SK-N-SH (cell line): Measurements from ENCODE around the gene DNAH9. TPM values are rescaled to one million over a fixed set of nuclear protein-coding genes. Genes with fewer than 3 reads are reported as not detected.

Source experiments
- CTCF ChIA-PET: fragments of 300-600, 350-600 bp; formaldehyde crosslinking; extraction: SDS; loops from one replicate; lab custom pipeline; 2021; lab: Yijun Ruan, JAX
- POLR2A ChIA-PET: fragments of 350-600 bp; sonication (Branson Sonifier 250); formaldehyde crosslinking; extraction: SDS; loops from one replicate; lab custom pipeline; 2020; ENCODE audit warnings: antibody characterized with exemption, inconsistent platforms; lab: Yijun Ruan, JAX
- DNase-seq: peaks from one replicate; pipeline ENCODE4 v3.0.0; 2012
- H2AFZ ChIP-seq: fragments of 200-600 bp; sonication (generic); 2 replicates; pipeline ENCODE4 v1.8.1; 2016; ENCODE audit warnings: antibody characterized with exemption, mild to moderate bottlenecking, low read depth
- H3F3A ChIP-seq: fragments of 200-600 bp; sonication (generic); replicated peaks from 2 replicates; pipeline ENCODE3; 2016; ENCODE audit warnings: antibody characterized with exemption, mild to moderate bottlenecking; ENCODE audit not compliant: insufficient read depth
- H3K27ac ChIP-seq, 2 experiments: fragments of 200-500 bp in 1 of 2; fragments of 200-600 bp in 1 of 2; sonication (Bioruptor generic) in 1 of 2; sonication (generic), shearing (Covaris generic) in 1 of 2; 2 replicates each; pipeline versions ENCODE4 v1.5.1 to v1.6.1; 2014 to 2016; ENCODE audit warnings: low read depth in 2 of 2, inconsistent platforms in 1 of 2, low read length in 1 of 2, mild to moderate bottlenecking in 1 of 2, mixed read lengths in 1 of 2
- H3K27me3 ChIP-seq: fragments of 200-600 bp; sonication (generic), shearing (Covaris generic); 2 replicates; pipeline ENCODE4 v1.6.1; 2016; ENCODE audit warnings: mixed run types; ENCODE audit not compliant: insufficient read depth
- H3K36me3 ChIP-seq, 2 experiments: fragments of 200-500 bp in 1 of 2; fragments of 200-600 bp in 1 of 2; sonication (Bioruptor generic) in 1 of 2; sonication (generic) in 1 of 2; replicated peaks in 1 of 2; 2 replicates each; pipeline versions ENCODE3 to v1.5.1; 2014 to 2016; ENCODE audit warnings: low read length in 1 of 2, mild to moderate bottlenecking in 1 of 2; ENCODE audit not compliant: insufficient read depth in 2 of 2, control insufficient read depth in 1 of 2
- H3K4me1 ChIP-seq, 2 experiments: fragments of 200-500 bp in 1 of 2; fragments of 200-600 bp in 1 of 2; sonication (Bioruptor generic) in 1 of 2; sonication (generic), shearing (Covaris generic) in 1 of 2; 2 replicates each; pipeline versions ENCODE4 v1.5.1 to v1.6.1; 2014 to 2016; ENCODE audit warnings: low read depth in 1 of 2, low read length in 1 of 2, mixed run types in 1 of 2; ENCODE audit not compliant: insufficient read depth in 2 of 2, control insufficient read depth in 1 of 2
- H3K4me2 ChIP-seq: fragments of 200-600 bp; sonication (generic), shearing (Covaris generic); 2 replicates; pipeline ENCODE4 v1.6.1; 2017; ENCODE audit warnings: mixed run types
- H3K4me3 ChIP-seq, 2 experiments: fragments of 200-500 bp in 1 of 2; fragments of 200-600 bp in 1 of 2; sonication (Bioruptor generic) in 1 of 2; sonication (generic), shearing (Covaris generic) in 1 of 2; 2 replicates each; pipeline versions ENCODE4 v1.5.1 to v1.8.1; 2014 to 2016; ENCODE audit warnings: low read depth in 2 of 2, inconsistent platforms in 1 of 2, low read length in 1 of 2, mild to moderate bottlenecking in 1 of 2, mixed read lengths in 1 of 2, moderate library complexity in 1 of 2
- H3K79me2 ChIP-seq: fragments of 200-600 bp; sonication (generic); 2 replicates; pipeline ENCODE4 v1.8.1; 2017; ENCODE audit warnings: mild to moderate bottlenecking; ENCODE audit not compliant: insufficient read depth
- H3K9ac ChIP-seq: fragments of 200-600 bp; sonication (generic); 2 replicates; pipeline ENCODE4 v1.6.1; 2017; ENCODE audit warnings: mixed run types
- H3K9me2 ChIP-seq: fragments of 200-600 bp; sonication (generic); 2 replicates; pipeline ENCODE4 v1.6.1; 2017; ENCODE audit warnings: mixed run types
- H3K9me3 ChIP-seq: fragments of 200-600 bp; sonication (generic); 2 replicates; pipeline ENCODE4 v1.6.1; 2017; ENCODE audit warnings: mixed run types, mild to moderate bottlenecking, moderate library complexity
- H4K20me1 ChIP-seq: fragments of 200-600 bp; sonication (generic); 2 replicates; pipeline ENCODE4 v1.6.1; 2017; ENCODE audit warnings: mild to moderate bottlenecking, mixed run types; ENCODE audit not compliant: insufficient read depth
- CHD2 ChIP-seq: fragments of 150-350 bp; IDR thresholded peaks from 2 replicates; pipeline ENCODE4 v1.6.1; 2018; ENCODE audit warnings: low read length; ENCODE audit not compliant: partially characterized antibody
- CTCF ChIP-seq: fragments of 200-600 bp; sonication (generic); IDR thresholded peaks from 2 replicates; pipeline ENCODE4 v1.6.1; 2017; ENCODE audit warnings: antibody characterized with exemption, mild to moderate bottlenecking, moderate library complexity
- ELF1 ChIP-seq: IDR thresholded peaks from 2 replicates; pipeline ENCODE4 v1.4.0; 2012
- EP300 ChIP-seq, 2 experiments: IDR thresholded peaks; 2 replicates each; pipeline versions ENCODE4 v1.4.0 to v1.6.1; 2012; ENCODE audit warnings: borderline replicate concordance in 1 of 2, low read depth in 1 of 2, low read length in 1 of 2
- FOXJ3 ChIP-seq: sonication (generic); formaldehyde crosslinking; IDR thresholded peaks from 2 replicates; pipeline ENCODE4 v1.5.1; 2020; ENCODE audit warnings: mild to moderate bottlenecking, missing genetic modification reagents
- FOXM1 ChIP-seq: IDR thresholded peaks from 2 replicates; pipeline ENCODE4 v1.4.0; 2012; ENCODE audit warnings: low read depth, mild to moderate bottlenecking
- GABPA ChIP-seq: IDR thresholded peaks from 2 replicates; pipeline ENCODE4 v1.4.0; 2012; ENCODE audit warnings: low read depth, mild to moderate bottlenecking
- GATA2 ChIP-seq: sonication (generic); formaldehyde crosslinking; IDR thresholded peaks from 2 replicates; pipeline ENCODE4 v1.5.0; 2020; ENCODE audit warnings: mild to moderate bottlenecking, missing genetic modification reagents
- IRF3 ChIP-seq: fragments of 150-350 bp; IDR thresholded peaks from 2 replicates; pipeline ENCODE4 v1.6.1; 2016; ENCODE audit warnings: mild to moderate bottlenecking, low read depth, low read length
- JUND ChIP-seq: IDR thresholded peaks from 2 replicates; pipeline ENCODE4 v1.4.0; 2012
- MAX ChIP-seq: IDR thresholded peaks from 2 replicates; pipeline ENCODE4 v1.4.0; 2012; ENCODE audit warnings: low read depth
- MEF2A ChIP-seq: IDR thresholded peaks from 2 replicates; pipeline ENCODE4 v1.4.0; 2012; ENCODE audit warnings: low read depth, borderline replicate concordance
- MXI1 ChIP-seq: IDR thresholded peaks from 2 replicates; pipeline ENCODE4 v1.6.1; 2012; ENCODE audit warnings: mild to moderate bottlenecking, low read depth, low read length, improper control_type of control experiment
- NRF1 ChIP-seq: IDR thresholded peaks from 2 replicates; pipeline ENCODE4 v1.6.1; 2012; ENCODE audit warnings: low read depth, mild to moderate bottlenecking, low read length
- PBX3 ChIP-seq: IDR thresholded peaks from 2 replicates; pipeline ENCODE4; 2012
- POLR2AphosphoS5 ChIP-seq: IDR thresholded peaks from 2 replicates; pipeline ENCODE4 v1.6.1; 2012; ENCODE audit warnings: low read depth, low read length
- RAD21 ChIP-seq: IDR thresholded peaks from 2 replicates; pipeline ENCODE4 v1.6.1; 2012; ENCODE audit warnings: mild to moderate bottlenecking, low read length
- RCOR1 ChIP-seq: fragments of 150-350 bp; IDR thresholded peaks from 2 replicates; pipeline ENCODE4 v1.6.1; 2017; ENCODE audit warnings: antibody characterized with exemption, low read length
- RFX5 ChIP-seq: IDR thresholded peaks from 2 replicates; pipeline ENCODE4 v1.6.1; 2012; ENCODE audit warnings: mild to moderate bottlenecking, improper control_type of control experiment, low read length
- TCF12 ChIP-seq: IDR thresholded peaks from 2 replicates; pipeline ENCODE4 v1.4.0; 2012
- TEAD4 ChIP-seq: IDR thresholded peaks from 2 replicates; pipeline ENCODE4 v1.4.0; 2012; ENCODE audit warnings: mild to moderate bottlenecking, borderline replicate concordance; ENCODE audit not compliant: insufficient read depth
- ZBTB33 ChIP-seq: IDR thresholded peaks from 2 replicates; pipeline ENCODE4 v1.4.0; 2012; ENCODE audit warnings: low read depth, borderline replicate concordance
- WGBS: methylation state at CpG from one replicate; pipeline ENCODE4 v1.1.6; 2017; ENCODE audit warnings: low lambda C conversion rate; 5-methylcytosine and 5-hydroxymethylcytosine counted together
- polyA plus RNA-seq, 3 experiments: library from polyadenylated mRNA; depleted of rRNA; stranded (reverse); fragments of >200 nt; gene quantifications; 2 replicates each; pipeline ENCODE4 v1.2.3, GENCODE V29; 2012

Gene DNAH9
- polyA plus RNA-seq, 1 of the 3 experiments (the other 2 are of a cell fraction) = not detected

GRCh38 chr17:11857006-11857405 is 258.7 kb downstream of the DNAH9 start:
- H3K9me3 ChIP-seq = no peaks in the 10 kb centered on the region
- H3K4me1 ChIP-seq = no peaks in the 10 kb centered on the region
- H2AFZ ChIP-seq = no peak overlapping the region
- H3K9ac ChIP-seq = no peak overlapping the region
- no peaks in the 10 kb centered on the region for H3K9me2 ChIP-seq
- H3K36me3 ChIP-seq = no peaks in the 10 kb centered on the region
- TF ChIP-seq TCF12 = no peak
- TF ChIP-seq GABPA = no peak
- TF ChIP-seq GATA2 (CRISPR knock-in tag) = no peak
- no peak for TF ChIP-seq RAD21
- TF ChIP-seq TEAD4 = no peak
- H3K4me3 ChIP-seq = no peak overlapping the region
- ChIA-PET CTCF (no interaction called here), POLR2A (no interaction called here)
- WGBS = 58% methylated on average over 4 of the region's 4 CpGs
- no peaks in the 10 kb centered on the region for H3K79me2 ChIP-seq
- no peaks in the 10 kb centered on the region for H4K20me1 ChIP-seq
- DNase-seq = no peak
- no peaks in the 10 kb centered on the region for H3K27me3 ChIP-seq
- H3K4me2 ChIP-seq = no peak overlapping the region
- H3K27ac ChIP-seq = no peak overlapping the region
- no peaks in the 10 kb centered on the region for H3F3A ChIP-seq

- no peak for TF ChIP-seq RAD21
- no peak for TF ChIP-seq RFX5
- TF ChIP-seq MEF2A = no peak
- no peak for TF ChIP-seq IRF3
- TF ChIP-seq ELF1 = no peak
- TF ChIP-seq EP300 (IDR thresholded peaks at IDR 0.05; ENCODE audit: borderline replicate concordance in 1 of 2, low read depth in 1 of 2, low read length in 1 of 2) = no peak
- TF ChIP-seq MXI1 = no peak
- TF ChIP-seq PBX3 = no peak
- TF ChIP-seq CTCF = no peak
- no peak for TF ChIP-seq ZBTB33
- TF ChIP-seq RCOR1 = no peak
- TF ChIP-seq FOXM1 = no peak
- no peak for TF ChIP-seq TCF12
- no peak for TF ChIP-seq JUND
- TF ChIP-seq TEAD4 = no peak
- no peak for TF ChIP-seq POLR2AphosphoS5
- no peak for TF ChIP-seq NRF1
- no peak for TF ChIP-seq MAX
- no peak for TF ChIP-seq CHD2
- no peak for TF ChIP-seq FOXJ3 (CRISPR knock-in tag)
- TF ChIP-seq, all 33 proteins: peak for 0
- WGBS = 20% methylated on average over 8 of the region's 8 CpGs
These were observed 271.6 kb downstream of the DNAH9 start for GRCh38 chr17:11869680-11870394.

More at GRCh38 chr17:11869680-11870394, 271.6 kb downstream of the DNAH9 start:
- DNase-seq = no peak
- no peak overlapping the region for H3K4me2 ChIP-seq
- ChIA-PET CTCF (interaction anchor here (1.2 kb wide), 1 partner anchor 994 kb away, joined by 3 read pairs; no protein-coding TSS in a partner anchor), POLR2A (no interaction called here)
- no peak overlapping the region for H3K4me3 ChIP-seq
- H3K27ac ChIP-seq = no peak overlapping the region
- H3K9me3 ChIP-seq = no peaks in the 10 kb centered on the region
- H3F3A ChIP-seq = no peaks in the 10 kb centered on the region
- no peaks in the 10 kb centered on the region for H3K79me2 ChIP-seq
- no peaks in the 10 kb centered on the region for H3K9me2 ChIP-seq
- no peak overlapping the region for H3K9ac ChIP-seq
- no peaks in the 10 kb centered on the region for H3K27me3 ChIP-seq
- no peaks in the 10 kb centered on the region for H4K20me1 ChIP-seq
- H3K36me3 ChIP-seq = no peaks in the 10 kb centered on the region
- H3K4me1 ChIP-seq = no peaks in the 10 kb centered on the region
- H2AFZ ChIP-seq = no peak overlapping the region
